K562 (cell line): ENCODE measurements around the gene SIRT7. TPM values are rescaled to one million over a fixed set of nuclear protein-coding genes. Genes with fewer than 3 reads are reported as not detected.

Experiments
- ATF1 ChIP-seq, 2 experiments: fragments of 450-650 bp in 1 of 2; IDR thresholded peaks; 2 replicates each; pipeline ENCODE4 v1.6.1; 2016; ENCODE audit warnings: missing compliant biosample characterization in 1 of 2, missing genetic modification characterization in 1 of 2
- ATF3 ChIP-seq, 2 experiments: fragments of 450-650 bp in 1 of 2; sonication (generic) in 1 of 2; formaldehyde crosslinking in 1 of 2; IDR thresholded peaks in 1 of 2; conservative IDR thresholded peaks in 1 of 2; 2 replicates each; pipeline versions ENCODE4 v1.6.1 to v1.8.1; 2016 to 2023; ENCODE audit warnings: mild to moderate bottlenecking in 2 of 2, moderate library complexity in 2 of 2, inconsistent platforms in 1 of 2, missing genetic modification reagents in 1 of 2
- DACH1 ChIP-seq: fragments of 450-650 bp; IDR thresholded peaks from 2 replicates; pipeline ENCODE4 v1.6.1; 2018; ENCODE audit not compliant: partially characterized antibody
- EGR1 ChIP-seq: fragments of 450-650 bp; conservative IDR thresholded peaks from 2 replicates; pipeline ENCODE4 v1.6.1; 2017; ENCODE audit warnings: mild to moderate bottlenecking
- ELF2 ChIP-seq: fragments of 250-450 bp; sonication (Bioruptor Pico); IDR thresholded peaks from 2 replicates; pipeline ENCODE4 v1.5.0; 2021; ENCODE audit warnings: mild to moderate bottlenecking
- ETV5 ChIP-seq: sonication (generic); formaldehyde crosslinking; IDR thresholded peaks from 2 replicates; pipeline ENCODE4 v1.4.0; 2020; ENCODE audit warnings: low read depth, mild to moderate bottlenecking, missing genetic modification reagents
- GATAD2B ChIP-seq: fragments of 450-650 bp; IDR thresholded peaks from 2 replicates; pipeline ENCODE4 v1.6.1; 2017; ENCODE audit warnings: mild to moderate bottlenecking, borderline replicate concordance
- GTF2A2 ChIP-seq: IDR thresholded peaks from 2 replicates; pipeline ENCODE4 v1.6.1; 2016; ENCODE audit warnings: mild to moderate bottlenecking, missing genetic modification characterization, missing compliant biosample characterization
- GTF2B ChIP-seq: IDR thresholded peaks from 2 replicates; pipeline ENCODE4 v1.6.1; 2011; ENCODE audit not compliant: insufficient read length; ENCODE audit errors: extremely low read depth
- HDAC2 ChIP-seq: fragments of 450-650 bp; IDR thresholded peaks from 2 replicates; pipeline ENCODE4 v1.6.1; 2016; ENCODE audit warnings: mild to moderate bottlenecking
- JUND ChIP-seq, 2 experiments: IDR thresholded peaks; 2 replicates in 1 of 2; 3 replicates in 1 of 2; pipeline ENCODE4 v1.6.1; 2011; ENCODE audit warnings: borderline replicate concordance in 2 of 2, low read depth in 2 of 2, low read length in 2 of 2, improper control_type of control experiment in 1 of 2, missing biosample characterization in 1 of 2, missing genetic modification characterization in 1 of 2, missing genetic modification reagents in 1 of 2
- MAX ChIP-seq: sonication (generic); formaldehyde crosslinking; IDR thresholded peaks from 2 replicates; pipeline ENCODE4 v1.9.0; 2022; ENCODE audit warnings: mild to moderate bottlenecking, missing genetic modification reagents
- MAZ ChIP-seq, 2 experiments: fragments of 450-650 bp in 1 of 2; sonication (generic) in 1 of 2; formaldehyde crosslinking; IDR thresholded peaks in 1 of 2; conservative IDR thresholded peaks in 1 of 2; 2 replicates each; pipeline versions ENCODE4 v1.4.0 to v1.5.0; 2020; ENCODE audit warnings: mild to moderate bottlenecking in 1 of 2, missing genetic modification reagents in 1 of 2
- MNT ChIP-seq, 2 experiments: fragments of 450-650 bp; conservative IDR thresholded peaks; 2 replicates each; pipeline ENCODE4 v1.6.1; 2017; ENCODE audit warnings: mild to moderate bottlenecking in 2 of 2, moderate library complexity in 2 of 2
- MYNN ChIP-seq, 2 experiments: sonication (generic); formaldehyde crosslinking in 1 of 2; IDR thresholded peaks; 2 replicates each; pipeline versions ENCODE4 v1.5.0 to v1.6.1; 2016 to 2020; ENCODE audit warnings: antibody characterized with exemption in 1 of 2, missing genetic modification reagents in 1 of 2
- NCOA1 ChIP-seq: fragments of 450-650 bp; IDR thresholded peaks from 2 replicates; pipeline ENCODE4 v1.6.1; 2016; ENCODE audit warnings: low read depth
- NFE2 ChIP-seq: IDR thresholded peaks from 2 replicates; pipeline ENCODE4 v1.6.1; 2014; ENCODE audit warnings: antibody characterized with exemption, low read depth
- NFE2L1 ChIP-seq: fragments of 450-650 bp; IDR thresholded peaks from 2 replicates; pipeline ENCODE4 v1.6.1; 2016; ENCODE audit warnings: missing genetic modification characterization, low read depth, mild to moderate bottlenecking, missing compliant biosample characterization, moderate library complexity, borderline replicate concordance
- RBM14 ChIP-seq: fragments of 200-400 bp; formaldehyde crosslinking; IDR thresholded peaks from 2 replicates; pipeline ENCODE4 v1.6.1; 2018; ENCODE audit warnings: low read depth, mild to moderate bottlenecking, low read length, moderate library complexity, borderline replicate concordance; ENCODE audit not compliant: insufficient read depth
- SPI1 ChIP-seq: IDR thresholded peaks from 2 replicates; pipeline ENCODE4 v1.6.1; 2011; ENCODE audit warnings: low read depth, low read length, control low read depth, borderline replicate concordance
- TFAM ChIP-seq: fragments of 250-450 bp; sonication (Bioruptor Pico); conservative IDR thresholded peaks from 2 replicates; pipeline ENCODE4 v1.5.0; 2021; ENCODE audit warnings: mild to moderate bottlenecking, moderate library complexity
- ZNF408 ChIP-seq: fragments of 250-450 bp; sonication (Bioruptor Pico); IDR thresholded peaks from 2 replicates; pipeline ENCODE4 v1.4.0; 2020; ENCODE audit warnings: low read depth, mild to moderate bottlenecking, moderate library complexity
- ZZZ3 ChIP-seq: fragments of 450-650 bp; IDR thresholded peaks from 2 replicates; pipeline ENCODE4 v1.6.1; 2016; ENCODE audit warnings: antibody characterized with exemption, mild to moderate bottlenecking, moderate library complexity
- polyA plus RNA-seq, 8 experiments: library from polyadenylated mRNA; depleted of rRNA in 4 of 8; stranded (reverse) in 5 of 8; unstranded in 3 of 8; fragments of >200 nt; fragmentation: Nextera tagmentation in 2 of 8; fragmentation: Illumina TruSeq in 1 of 8; extraction: Ambion mirVana in 2 of 8; extraction: Trizol in 1 of 8; gene quantifications; 2 replicates each; pipeline versions ENCODE4 v1.2.1 to v1.2.3, GENCODE V29; 2011 to 2014; ENCODE audit warnings: inconsistent platforms in 1 of 8, missing spikeins in 1 of 8
- total RNA-seq, 7 experiments: library from RNA; depleted of rRNA in 6 of 7; stranded (reverse); fragments of >200 nt in 6 of 7; fragmentation: Illumina TruSeq in 2 of 7; extraction: Trizol in 2 of 7; gene quantifications; 2 replicates each; pipeline versions ENCODE4 v1.2.1 to v1.2.3, GENCODE V29; 2011 to 2021; ENCODE audit warnings: low replicate concordance in 1 of 7

The SIRT7 gene
- total and polyA plus RNA-seq, 9 of the 15 experiments (the other 6 are each of a cell fraction or from before 2014, with no cell fraction given): 1.6 to 54.8 (median 20.3) TPM

- TF ChIP-seq ATF3 (IDR thresholded peaks at IDR 0.05) (peak; percentile 96), ATF3 (CRISPR knock-in tag; conservative IDR thresholded peaks at IDR 0.05) (peak; percentile 47; the same call in 1 of the 2 replicates), EGR1 (peak; percentile 58), GTF2B (no peak), ETV5 (CRISPR knock-in tag) (0 out of 2 replicates have a peak, but pooled peaks have one; percentile 16), GTF2A2 (tag) (no peak), HDAC2 (peak; percentile 66), MNT (conservative IDR thresholded peaks at IDR 0.05) (peak; percentile 57 to 80), ZNF408 (no peak), ZZZ3 (no peak), DACH1 (no peak), NFE2L1 (tag) (peak; percentile 45; the same call in 1 of the 2 replicates), NFE2 (peak; percentile 96), GATAD2B (peak; percentile 81; the same call in 1 of the 2 replicates), RBM14 (no peak), MAZ (CRISPR knock-in tag; conservative IDR thresholded peaks at IDR 0.05 in 1 of 2, IDR thresholded peaks at IDR 0.05 in 1 of 2) (peak; percentile 22 to 62), JUND (IDR thresholded peaks at IDR 0.05; ENCODE audit: borderline replicate concordance, low read depth, low read length) (peak; percentile 95), JUND (tag; IDR thresholded peaks at IDR 0.05; ENCODE audit: borderline replicate concordance, low read depth, low read length) (peak; percentile 89; the same call in 2 of the 3 replicates), TFAM (CRISPR knock-in tag) (no peak), ELF2 (CRISPR knock-in tag) (0 out of 2 replicates have a peak, but pooled peaks have one; percentile 15), MYNN (IDR thresholded peaks at IDR 0.05) (peak; percentile 49), MYNN (CRISPR knock-in tag; IDR thresholded peaks at IDR 0.05) (no peak), MAX (CRISPR knock-in tag) (peak; percentile 22; the same call in 1 of the 2 replicates), ATF1 (CRISPR knock-in tag; IDR thresholded peaks at IDR 0.05) (no peak), ATF1 (tag; IDR thresholded peaks at IDR 0.05) (peak; percentile 73), SPI1 (peak; percentile 88), NCOA1 (peak; percentile 41; the same call in 1 of the 2 replicates)
Observed at GRCh38 chr17:81926451-81927151, 8.6 kb upstream of the SIRT7 start (continued).
